Peyer's patch (tissue), 4 donors: ENCODE data around the gene ATMIN. TPM values are rescaled to one million over a fixed set of nuclear protein-coding genes. Genes with fewer than 3 reads are reported as not detected.
A peak's percentile ranks its signal among the peaks of the same experiment; 100 is the strongest.

ENCODE experiments used
- DNase-seq, 3 donors: peaks; one replicate each; pipeline ENCODE4 v3.0.0-alpha.2; 2017 to 2019
- H3K27ac ChIP-seq, 4 donors: fragments of 200-600 bp; sonication (generic); one replicate each; pipeline ENCODE4 v1.5.1; 2016 to 2019
- H3K27me3 ChIP-seq, 2 donors: fragments of 200-600 bp; sonication (generic); one replicate each; pipeline ENCODE4 v1.5.1; 2019
- H3K36me3 ChIP-seq, 3 donors: fragments of 200-600 bp; sonication (generic); one replicate each; pipeline ENCODE4 v1.5.1; 2016 to 2019
- H3K4me1 ChIP-seq, 4 donors: fragments of 200-600 bp; sonication (generic); one replicate each; pipeline ENCODE4 v1.5.1; 2016 to 2019
- H3K4me3 ChIP-seq, 4 donors: fragments of 200-600 bp; sonication (generic); 1 replicate in 3 of 4; 2 replicates in 1 of 4; pipeline ENCODE4 v1.5.1; 2016 to 2019; ENCODE audit warnings: mild to moderate bottlenecking in 1 of 4
- H3K9me3 ChIP-seq, 4 donors: fragments of 200-600 bp; sonication (generic); one replicate each; pipeline ENCODE4 v1.5.1; 2016 to 2019; ENCODE audit warnings: mild to moderate bottlenecking in 1 of 4
- POLR2A ChIP-seq, 2 donors: fragments of 450-650 bp; IDR thresholded peaks; one replicate each; pipeline ENCODE4 v1.5.1; 2017; ENCODE audit warnings: antibody characterized with exemption in 2 of 2, mild to moderate bottlenecking in 2 of 2, moderate library complexity in 2 of 2
- total RNA-seq, 4 donors: library from RNA; depleted of rRNA; stranded (reverse); fragments of >200 nt; gene quantifications; one replicate each; pipeline ENCODE4 v1.1.0, GENCODE V29; 2016
- TF ChIP-seq, protein P1 (sequence below), 6 experiments: fragments of 450-650 bp in 4 of 6; fragments of 200-600 bp in 2 of 6; sonication (generic) in 1 of 6; IDR thresholded peaks; one replicate each; pipeline ENCODE4 v1.5.1; 2017 to 2019; ENCODE audit warnings: antibody characterized with exemption in 6 of 6, mild to moderate bottlenecking in 3 of 6, moderate library complexity in 1 of 6

ATMIN gene
- total RNA-seq, 4 donors from 2014 or later, result 25.6 to 37.0 (median 32.6) TPM

DNA sequence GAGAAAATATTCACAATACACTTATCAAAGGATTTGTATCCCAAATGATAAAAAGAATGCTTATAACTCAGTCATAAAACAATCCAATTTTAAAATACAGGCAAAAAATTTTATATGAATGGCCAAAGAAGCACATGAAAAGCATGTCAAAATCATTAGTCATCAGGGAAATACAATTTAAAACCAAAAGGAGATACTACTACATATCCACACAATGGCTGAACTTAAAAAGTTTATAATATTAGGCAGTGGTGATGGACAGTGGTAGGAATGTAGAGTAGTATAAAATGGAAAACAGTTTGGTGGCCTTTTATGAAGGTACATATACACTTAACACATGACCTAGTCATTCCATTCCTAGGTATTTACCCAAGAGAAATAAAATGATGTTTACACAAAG is 41.2 kb upstream of the ATMIN start:
- H3K27me3 ChIP-seq, result no peaks in the 10 kb centered on the region
- DNase-seq, result no peak
- no peak overlapping the region for H3K27ac ChIP-seq
- H3K4me1 ChIP-seq, result peaks cover 0 to 4% (median 0%) of the 10 kb centered on the region in 4 donors
- no peak overlapping the region for H3K4me3 ChIP-seq
- TF ChIP-seq, protein P1, sequence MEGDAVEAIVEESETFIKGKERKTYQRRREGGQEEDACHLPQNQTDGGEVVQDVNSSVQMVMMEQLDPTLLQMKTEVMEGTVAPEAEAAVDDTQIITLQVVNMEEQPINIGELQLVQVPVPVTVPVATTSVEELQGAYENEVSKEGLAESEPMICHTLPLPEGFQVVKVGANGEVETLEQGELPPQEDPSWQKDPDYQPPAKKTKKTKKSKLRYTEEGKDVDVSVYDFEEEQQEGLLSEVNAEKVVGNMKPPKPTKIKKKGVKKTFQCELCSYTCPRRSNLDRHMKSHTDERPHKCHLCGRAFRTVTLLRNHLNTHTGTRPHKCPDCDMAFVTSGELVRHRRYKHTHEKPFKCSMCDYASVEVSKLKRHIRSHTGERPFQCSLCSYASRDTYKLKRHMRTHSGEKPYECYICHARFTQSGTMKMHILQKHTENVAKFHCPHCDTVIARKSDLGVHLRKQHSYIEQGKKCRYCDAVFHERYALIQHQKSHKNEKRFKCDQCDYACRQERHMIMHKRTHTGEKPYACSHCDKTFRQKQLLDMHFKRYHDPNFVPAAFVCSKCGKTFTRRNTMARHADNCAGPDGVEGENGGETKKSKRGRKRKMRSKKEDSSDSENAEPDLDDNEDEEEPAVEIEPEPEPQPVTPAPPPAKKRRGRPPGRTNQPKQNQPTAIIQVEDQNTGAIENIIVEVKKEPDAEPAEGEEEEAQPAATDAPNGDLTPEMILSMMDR (IDR thresholded peaks at IDR 0.05), result no peak
- no peaks in the 10 kb centered on the region for H3K36me3 ChIP-seq
- H3K9me3 ChIP-seq, result no peaks in the 10 kb centered on the region

DNA sequence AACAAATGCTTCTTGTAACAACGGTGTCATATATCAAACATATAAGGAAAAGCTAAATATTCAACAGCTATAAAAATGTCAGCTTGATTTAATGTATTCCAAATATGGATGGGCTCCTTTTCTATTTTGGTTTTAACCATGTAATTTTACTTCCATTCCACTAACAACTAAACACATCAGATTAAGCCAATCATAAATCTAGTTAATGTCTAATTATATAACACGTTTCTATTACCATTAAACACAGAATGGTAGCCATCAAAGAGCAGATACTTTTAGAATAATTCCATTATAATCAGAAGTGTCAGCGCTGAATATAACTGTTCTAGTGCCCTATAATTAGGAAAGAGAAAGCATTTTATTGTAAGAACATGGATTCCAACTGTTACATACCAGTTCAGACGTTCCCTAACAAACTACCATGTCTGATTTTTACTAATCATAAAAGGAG is 38.9 kb upstream of the ATMIN start:
- DNase-seq, result no peak
- Histone ChIP-seq H3K27ac (peak overlapping the region; percentile 33 to 67 (median 44)), H3K36me3 (no peaks in the 10 kb centered on the region), H3K4me1 (peaks cover 0 to 4% (median 0%) of the 10 kb centered on the region in 4 donors), H3K4me3 (peak overlapping the region; percentile 3 to 41 (median 32)), H3K27me3 (no peaks in the 10 kb centered on the region), H3K9me3 (no peaks in the 10 kb centered on the region)
- no peak for TF ChIP-seq POLR2A (IDR thresholded peaks at IDR 0.05)
- TF ChIP-seq, protein P1 (IDR thresholded peaks at IDR 0.05), result no peak

DNA sequence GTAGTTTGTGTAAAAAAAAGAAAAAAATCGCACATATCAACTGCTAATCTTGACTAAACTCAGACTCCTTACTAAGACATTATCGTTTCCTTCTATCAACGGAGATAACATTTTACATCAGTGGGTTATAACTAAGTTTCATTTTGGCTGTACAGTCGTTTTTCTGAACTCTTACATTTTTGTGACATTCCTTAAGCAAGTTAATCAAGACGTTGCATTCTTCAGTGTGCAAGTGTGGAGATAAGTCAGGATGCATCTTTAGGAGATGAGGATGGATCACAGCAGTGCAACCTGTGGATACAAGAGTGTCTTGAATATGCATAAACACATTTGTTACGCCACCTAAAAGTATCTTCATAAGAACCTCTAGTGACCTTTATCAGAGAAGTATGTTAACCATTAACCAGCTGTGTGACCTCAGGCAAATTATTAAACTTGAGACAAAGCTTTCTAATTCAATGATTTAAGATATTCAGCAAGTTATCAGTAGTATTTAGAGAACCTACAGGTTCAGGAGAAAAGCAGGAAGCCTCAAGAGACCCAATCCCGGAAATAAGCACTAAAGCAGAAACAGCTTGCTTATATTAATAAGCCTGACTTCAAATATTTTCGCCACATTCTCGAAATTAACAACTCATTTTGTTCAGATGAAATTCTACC is 38.4 kb upstream of the ATMIN start:
- peak overlapping the region; percentile 33 to 67 (median 44) for H3K27ac ChIP-seq
- H3K4me1 ChIP-seq, result peaks cover 0 to 4% (median 0%) of the 10 kb centered on the region in 4 donors
- no peaks in the 10 kb centered on the region for H3K36me3 ChIP-seq
- H3K9me3 ChIP-seq, result no peaks in the 10 kb centered on the region
- no peaks in the 10 kb centered on the region for H3K27me3 ChIP-seq
- TF ChIP-seq POLR2A (IDR thresholded peaks at IDR 0.05), result no peak
- TF ChIP-seq, protein P1 (IDR thresholded peaks at IDR 0.05), result no peak
- H3K4me3 ChIP-seq, result peak overlapping the region; percentile 3 to 41 (median 32)
- DNase-seq, result no peak

DNA sequence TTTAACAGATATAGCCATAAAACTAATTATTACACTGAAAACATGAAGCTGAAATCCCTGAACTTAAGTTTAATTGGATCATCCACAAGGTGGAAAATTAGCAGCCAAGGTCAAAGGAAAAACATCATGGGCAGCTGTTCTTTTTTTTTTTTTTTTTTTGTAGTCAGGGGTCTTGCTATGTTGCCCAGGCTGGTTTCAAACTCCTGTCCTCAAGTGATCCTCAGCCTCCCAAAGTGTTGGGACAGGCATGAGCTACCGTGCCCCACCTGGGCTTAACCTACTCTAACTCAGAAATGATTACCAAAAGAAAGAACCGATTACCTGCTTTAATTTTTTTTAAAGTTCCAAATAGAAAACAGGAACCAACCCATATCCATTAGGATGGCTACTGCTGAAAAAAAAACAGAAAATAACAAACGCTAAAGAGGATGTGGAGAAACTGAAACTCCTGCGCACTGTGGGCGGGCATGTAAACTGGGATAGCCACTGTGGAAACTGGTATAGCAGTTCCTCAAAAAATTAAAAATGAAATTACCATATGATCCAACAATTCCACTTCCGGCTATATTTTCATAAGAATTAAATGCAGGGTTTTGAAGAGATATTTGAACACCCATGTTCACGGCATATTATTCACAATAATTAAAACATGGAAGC is 37.5 kb upstream of the ATMIN start:
- no peak for TF ChIP-seq POLR2A (IDR thresholded peaks at IDR 0.05)
- TF ChIP-seq, protein P1 (IDR thresholded peaks at IDR 0.05), result no peak
- H3K36me3 ChIP-seq, result no peaks in the 10 kb centered on the region
- no peaks in the 10 kb centered on the region for H3K9me3 ChIP-seq
- no peaks in the 10 kb centered on the region for H3K27me3 ChIP-seq
- H3K4me1 ChIP-seq, result peaks cover 0 to 4% (median 0%) of the 10 kb centered on the region in 4 donors
- H3K27ac ChIP-seq, result peak overlapping the region in 2 of 4 donors; percentile 33 to 38
- peak overlapping the region in 1 of 4 donors; percentile 39 for H3K4me3 ChIP-seq
- no peak for DNase-seq

DNA sequence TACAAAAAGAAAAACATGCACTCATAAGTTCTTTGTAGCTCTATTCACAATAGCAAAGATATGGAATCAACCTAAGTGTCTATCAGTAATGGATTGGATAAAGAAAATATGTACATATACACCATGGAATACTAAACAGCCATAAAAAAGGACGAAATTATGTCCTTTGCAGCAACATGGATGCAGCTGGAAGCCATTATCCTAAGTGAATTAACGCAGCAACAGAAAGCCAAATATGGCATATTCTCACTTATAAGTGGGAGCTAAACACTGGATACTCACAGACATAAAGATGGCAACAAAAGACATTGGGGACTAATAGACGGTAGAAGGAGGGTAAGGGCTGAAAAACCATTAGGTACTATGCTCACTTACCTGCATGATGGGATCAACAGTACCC is 34.8 kb upstream of the ATMIN start:
- TF ChIP-seq, protein P1 (IDR thresholded peaks at IDR 0.05), result no peak
- TF ChIP-seq POLR2A (IDR thresholded peaks at IDR 0.05), result no peak
- H3K4me1 ChIP-seq, result peaks cover 0 to 14% (median 2%) of the 10 kb centered on the region in 4 donors
- no peak overlapping the region for H3K27ac ChIP-seq
- H3K9me3 ChIP-seq, result no peaks in the 10 kb centered on the region
- H3K36me3 ChIP-seq, result no peaks in the 10 kb centered on the region
- H3K4me3 ChIP-seq, result no peak overlapping the region
- no peak for DNase-seq
- H3K27me3 ChIP-seq, result no peaks in the 10 kb centered on the region
